Smooth muscle cell (in vitro differentiated cells): ENCODE data around the gene MRPL10. TPM values are rescaled to one million over a fixed set of nuclear protein-coding genes. Genes with fewer than 3 reads are reported as not detected.
A peak's percentile ranks its signal among the peaks of the same experiment; 100 is the strongest.

Experiments used
- DNase-seq: peaks from one replicate; lab custom pipeline; 2025; ENCODE audit not compliant: unreplicated experiment; lab: John Stamatoyannopoulos, UW
- H2AFZ ChIP-seq: fragments of 200-600 bp; sonication (generic); 2 replicates; pipeline ENCODE4 v1.6.0; 2016; ENCODE audit warnings: antibody characterized with exemption, low read depth, mild to moderate bottlenecking
- H3F3A ChIP-seq: fragments of 200-600 bp; sonication (generic); 2 replicates; pipeline ENCODE4 v1.6.0; 2017; ENCODE audit warnings: antibody characterized with exemption, low read depth
- H3K27ac ChIP-seq: fragments of 200-600 bp; sonication (generic); 2 replicates; pipeline ENCODE4 v1.5.1; 2016; ENCODE audit warnings: low read depth, mild to moderate bottlenecking
- H3K27me3 ChIP-seq: fragments of 200-600 bp; sonication (generic); 2 replicates; pipeline ENCODE4 v1.6.1; 2016; ENCODE audit warnings: low read depth, mild to moderate bottlenecking
- H3K36me3 ChIP-seq: fragments of 200-600 bp; sonication (generic); 2 replicates; pipeline ENCODE4 v1.5.1; 2016; ENCODE audit warnings: low read depth
- H3K4me1 ChIP-seq: fragments of 200-600 bp; sonication (generic); 2 replicates; pipeline ENCODE4 v1.5.1; 2016; ENCODE audit warnings: low read depth
- H3K4me2 ChIP-seq: fragments of 200-600 bp; sonication (generic); 2 replicates; pipeline ENCODE4 v1.6.0; 2016; ENCODE audit warnings: mild to moderate bottlenecking
- H3K4me3 ChIP-seq: fragments of 200-600 bp; sonication (generic); 2 replicates; pipeline ENCODE4 v1.5.1; 2016; ENCODE audit warnings: mild to moderate bottlenecking
- H3K79me2 ChIP-seq: fragments of 200-600 bp; sonication (generic); 2 replicates; pipeline ENCODE4 v1.6.0; 2016; ENCODE audit warnings: low read depth, mild to moderate bottlenecking
- H3K9ac ChIP-seq: fragments of 200-600 bp; sonication (generic); 2 replicates; pipeline ENCODE4 v1.6.0; 2016; ENCODE audit warnings: low read depth
- H3K9me3 ChIP-seq: fragments of 200-600 bp; sonication (generic); replicated peaks from 2 replicates; pipeline ENCODE4 v1.5.1; 2016; ENCODE audit warnings: low read depth
- H4K20me1 ChIP-seq: fragments of 200-600 bp; sonication (generic); 2 replicates; pipeline ENCODE4 v1.6.0; 2016; ENCODE audit warnings: low read depth
- WGBS: methylation state at CpG from one replicate; pipeline ENCODE4 v1.1.7; 2016; ENCODE audit warnings: low lambda C conversion rate; 5-methylcytosine and 5-hydroxymethylcytosine counted together
- polyA plus RNA-seq: library from polyadenylated mRNA; unstranded; fragments of >200 nt; fragmentation: Nextera tagmentation; extraction: Ambion mirVana; gene quantifications from 2 replicates; pipeline ENCODE4 v1.2.1, GENCODE V29; 2016
- total RNA-seq: library from RNA; depleted of rRNA; stranded (reverse); fragments of >200 nt; gene quantifications from 2 replicates; pipeline ENCODE4 v1.2.3, GENCODE V29; 2014
- TF ChIP-seq, protein P1 (sequence below): fragments of 200-600 bp; sonication (generic); IDR thresholded peaks from 2 replicates; pipeline ENCODE4 v1.5.1; 2017; ENCODE audit warnings: borderline replicate concordance, mild to moderate bottlenecking, antibody characterized with exemption; ENCODE audit not compliant: insufficient read depth, poor library complexity, severe bottlenecking

The MRPL10 gene
- total RNA-seq (24.0 and 30.4 TPM in 2 replicates), polyA plus RNA-seq (36.6 and 40.4 TPM in 2 replicates)

DNA sequence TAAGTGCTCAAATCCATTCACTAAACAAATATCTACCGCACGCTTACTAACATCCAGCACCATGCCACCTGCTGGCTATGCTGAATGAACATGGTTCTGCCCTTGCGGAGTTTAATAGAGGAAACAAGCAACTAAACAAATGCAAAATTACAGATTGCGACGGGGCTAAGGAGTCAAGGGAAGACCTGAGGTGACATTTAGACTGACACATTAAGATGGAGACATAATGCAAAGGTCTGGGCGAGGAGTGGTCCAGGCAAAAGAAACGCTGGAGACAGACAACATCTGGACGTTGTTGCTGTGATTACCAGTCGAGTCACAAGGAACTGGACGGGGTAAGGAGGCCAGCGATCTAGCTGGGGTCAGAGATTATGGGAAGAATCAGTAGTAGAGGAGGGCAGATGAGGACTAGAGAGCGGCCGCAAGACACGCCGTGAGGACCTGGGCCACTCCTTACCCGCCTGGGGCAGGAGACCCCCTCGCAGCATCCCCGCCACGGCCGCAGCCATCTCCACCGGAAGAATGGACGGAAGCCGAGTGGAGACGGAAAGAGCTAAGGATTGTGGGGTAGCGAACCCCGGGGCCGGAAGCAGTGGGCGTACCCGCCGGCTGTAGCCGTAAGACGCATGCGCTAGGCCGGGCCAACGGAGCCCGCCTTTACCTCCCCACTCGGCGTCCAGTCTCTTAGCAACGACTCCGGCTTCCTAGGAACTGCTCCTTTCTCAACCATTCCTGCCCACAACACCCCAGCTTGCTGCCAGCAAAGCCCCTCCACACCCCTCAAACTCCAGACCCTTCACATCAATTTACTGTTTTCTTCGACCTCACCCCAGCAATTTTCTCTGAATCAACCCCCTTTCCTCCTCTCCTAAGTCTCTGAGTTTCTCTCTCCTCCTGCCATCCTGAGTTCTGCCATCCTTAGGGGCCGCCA is at the start of gene MRPL10, which contains the start of gene LRRC46:
TSS of gene MRPL10 (minus strand) at position 539 of the 931 bp plus-strand sequence. CDS start at position 509, 30 bp downstream.
TSS of gene LRRC46 (plus strand) at position 668 of the 931 bp plus-strand sequence. CDS start 320 bp downstream, outside the sequence.
- peaks cover 25% of the 10 kb centered on the region for H3K79me2 ChIP-seq
- peak within 1 kb of the TSS; percentile 88 for H3K4me2 ChIP-seq
- TF ChIP-seq, protein P1, sequence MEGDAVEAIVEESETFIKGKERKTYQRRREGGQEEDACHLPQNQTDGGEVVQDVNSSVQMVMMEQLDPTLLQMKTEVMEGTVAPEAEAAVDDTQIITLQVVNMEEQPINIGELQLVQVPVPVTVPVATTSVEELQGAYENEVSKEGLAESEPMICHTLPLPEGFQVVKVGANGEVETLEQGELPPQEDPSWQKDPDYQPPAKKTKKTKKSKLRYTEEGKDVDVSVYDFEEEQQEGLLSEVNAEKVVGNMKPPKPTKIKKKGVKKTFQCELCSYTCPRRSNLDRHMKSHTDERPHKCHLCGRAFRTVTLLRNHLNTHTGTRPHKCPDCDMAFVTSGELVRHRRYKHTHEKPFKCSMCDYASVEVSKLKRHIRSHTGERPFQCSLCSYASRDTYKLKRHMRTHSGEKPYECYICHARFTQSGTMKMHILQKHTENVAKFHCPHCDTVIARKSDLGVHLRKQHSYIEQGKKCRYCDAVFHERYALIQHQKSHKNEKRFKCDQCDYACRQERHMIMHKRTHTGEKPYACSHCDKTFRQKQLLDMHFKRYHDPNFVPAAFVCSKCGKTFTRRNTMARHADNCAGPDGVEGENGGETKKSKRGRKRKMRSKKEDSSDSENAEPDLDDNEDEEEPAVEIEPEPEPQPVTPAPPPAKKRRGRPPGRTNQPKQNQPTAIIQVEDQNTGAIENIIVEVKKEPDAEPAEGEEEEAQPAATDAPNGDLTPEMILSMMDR = peak; percentile 29
- no peaks in the 10 kb centered on the region for H3K9me3 ChIP-seq
- no peaks in the 10 kb centered on the region for H4K20me1 ChIP-seq
- H3F3A ChIP-seq = no peaks in the 10 kb centered on the region
- H3K27ac ChIP-seq = peak within 1 kb of the TSS; percentile 43
- peaks cover 5% of the 10 kb centered on the region for H3K4me1 ChIP-seq
- H3K4me3 ChIP-seq = peak within 1 kb of the TSS; percentile 74
- WGBS = 3% methylated on average over 42 of the region's 42 CpGs
- no peaks in the 10 kb centered on the region for H3K27me3 ChIP-seq
- peak; percentile 75 for DNase-seq
- no peaks in the 10 kb centered on the region for H3K36me3 ChIP-seq
- H3K9ac ChIP-seq = peak within 1 kb of the TSS; percentile 57
- peak within 1 kb of the TSS; percentile 28 for H2AFZ ChIP-seq

DNA sequence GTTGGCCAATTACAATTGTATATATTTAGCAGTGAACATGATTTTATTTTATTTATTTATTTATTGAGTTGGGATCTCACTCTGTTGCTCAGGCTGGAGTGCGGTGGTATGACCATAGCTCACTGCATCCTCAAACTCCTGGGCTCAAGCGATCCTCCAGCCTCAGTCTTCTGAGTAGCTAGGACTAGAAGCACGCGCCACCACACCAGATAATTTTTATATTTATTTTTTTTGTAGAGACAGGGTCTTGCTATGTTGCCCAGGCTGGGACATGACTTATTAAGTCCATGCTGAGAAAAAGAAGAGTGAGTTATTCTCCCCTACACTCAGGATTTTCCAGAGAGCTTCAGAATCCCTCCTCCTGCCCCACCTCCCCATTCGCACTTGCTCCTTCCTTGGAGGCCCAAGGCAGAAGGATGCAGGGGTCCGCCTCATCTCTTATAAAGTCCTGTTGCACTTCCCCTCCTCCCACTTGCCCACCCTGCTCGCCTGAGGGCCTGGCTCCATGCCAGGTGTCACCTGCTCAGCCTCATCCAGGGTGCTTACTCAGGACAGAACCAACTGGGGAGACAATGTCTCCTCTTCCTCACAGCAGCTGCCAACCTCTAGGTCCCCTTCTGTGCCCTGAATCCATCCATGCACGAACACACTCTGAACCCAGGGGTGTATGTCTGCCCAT is 48.6 kb upstream of the MRPL10 start:
- no peaks in the 10 kb centered on the region for H3K9me3 ChIP-seq
- H3K27me3 ChIP-seq = no peaks in the 10 kb centered on the region
- H3K4me1 ChIP-seq = peaks cover 23% of the 10 kb centered on the region
- H3K27ac ChIP-seq = peak overlapping the region; percentile 98
- H3K36me3 ChIP-seq = no peaks in the 10 kb centered on the region
- no peaks in the 10 kb centered on the region for H3K79me2 ChIP-seq
- TF ChIP-seq, protein P1 = no peak
- peaks cover 23% of the 10 kb centered on the region for H3F3A ChIP-seq
- no peaks in the 10 kb centered on the region for H4K20me1 ChIP-seq
- WGBS = 97% methylated on average over 8 of the region's 8 CpGs
- H3K9ac ChIP-seq = no peak overlapping the region
- no peak overlapping the region for H3K4me3 ChIP-seq
- H2AFZ ChIP-seq = no peak overlapping the region
- DNase-seq = no peak
- peak overlapping the region; percentile 49 for H3K4me2 ChIP-seq

DNA sequence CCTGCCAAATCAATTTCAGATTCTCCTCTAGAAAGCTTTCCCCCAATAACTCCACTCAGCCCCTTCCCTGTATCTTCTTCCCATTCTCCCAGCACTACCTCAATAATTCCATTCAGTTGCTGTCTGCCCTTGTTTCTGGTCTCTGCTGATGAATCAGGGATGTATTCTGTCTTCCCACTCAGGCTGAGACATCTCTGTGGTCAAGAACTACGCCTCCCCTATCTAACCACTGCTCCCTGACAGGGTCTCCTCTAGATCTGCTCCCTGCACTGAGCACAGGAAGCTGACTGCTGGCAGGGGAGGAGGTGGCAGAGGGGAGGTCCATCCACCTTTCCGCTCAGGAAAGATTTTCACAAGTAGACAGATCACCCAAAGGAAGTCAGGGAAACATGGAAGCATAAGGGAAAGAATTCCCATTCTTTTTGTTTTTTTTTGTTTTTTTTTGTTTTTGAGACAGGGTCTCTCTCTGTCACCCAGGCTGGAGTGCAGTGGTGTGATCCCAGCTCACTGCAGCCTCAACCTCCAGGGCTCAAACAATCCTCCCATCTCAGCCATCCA is 47.8 kb upstream of the MRPL10 start:
- H3K9ac ChIP-seq = peak overlapping the region; percentile 88
- H4K20me1 ChIP-seq = no peaks in the 10 kb centered on the region
- H3K4me1 ChIP-seq = peaks cover 26% of the 10 kb centered on the region
- no peaks in the 10 kb centered on the region for H3K36me3 ChIP-seq
- peak overlapping the region; percentile 98 for H3K27ac ChIP-seq
- DNase-seq = no peak
- no peak overlapping the region for H3K4me3 ChIP-seq
- H2AFZ ChIP-seq = no peak overlapping the region
- H3K4me2 ChIP-seq = peak overlapping the region; percentile 74
- no peaks in the 10 kb centered on the region for H3K79me2 ChIP-seq
- TF ChIP-seq, protein P1 = no peak
- peaks cover 23% of the 10 kb centered on the region for H3F3A ChIP-seq
- 13% methylated on average over 2 of the region's 2 CpGs for WGBS
- H3K27me3 ChIP-seq = no peaks in the 10 kb centered on the region
- H3K9me3 ChIP-seq = no peaks in the 10 kb centered on the region
